ENCODE measurements around the gene VILL.

DNA sequence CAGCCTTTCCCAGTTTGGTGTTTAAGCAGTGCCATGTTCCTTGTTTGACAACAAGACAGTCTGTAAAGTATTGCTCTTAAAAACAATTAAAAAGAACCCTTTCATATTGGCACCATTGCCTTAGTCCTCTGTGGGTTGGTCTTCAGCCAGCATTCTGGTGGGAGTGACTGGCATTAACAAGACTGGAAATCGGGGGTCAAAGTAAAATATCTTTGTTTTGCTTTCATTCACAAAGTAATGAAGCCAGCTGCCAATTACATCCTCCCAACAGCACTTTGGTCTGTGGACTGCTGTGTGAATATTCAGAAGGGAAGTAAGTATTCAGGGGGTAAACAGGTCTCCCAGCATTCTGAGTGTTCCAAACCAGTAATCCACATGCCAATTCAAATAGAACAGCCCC is 8.3 kb upstream of the VILL start:
- TF ChIP-seq, protein P1, sequence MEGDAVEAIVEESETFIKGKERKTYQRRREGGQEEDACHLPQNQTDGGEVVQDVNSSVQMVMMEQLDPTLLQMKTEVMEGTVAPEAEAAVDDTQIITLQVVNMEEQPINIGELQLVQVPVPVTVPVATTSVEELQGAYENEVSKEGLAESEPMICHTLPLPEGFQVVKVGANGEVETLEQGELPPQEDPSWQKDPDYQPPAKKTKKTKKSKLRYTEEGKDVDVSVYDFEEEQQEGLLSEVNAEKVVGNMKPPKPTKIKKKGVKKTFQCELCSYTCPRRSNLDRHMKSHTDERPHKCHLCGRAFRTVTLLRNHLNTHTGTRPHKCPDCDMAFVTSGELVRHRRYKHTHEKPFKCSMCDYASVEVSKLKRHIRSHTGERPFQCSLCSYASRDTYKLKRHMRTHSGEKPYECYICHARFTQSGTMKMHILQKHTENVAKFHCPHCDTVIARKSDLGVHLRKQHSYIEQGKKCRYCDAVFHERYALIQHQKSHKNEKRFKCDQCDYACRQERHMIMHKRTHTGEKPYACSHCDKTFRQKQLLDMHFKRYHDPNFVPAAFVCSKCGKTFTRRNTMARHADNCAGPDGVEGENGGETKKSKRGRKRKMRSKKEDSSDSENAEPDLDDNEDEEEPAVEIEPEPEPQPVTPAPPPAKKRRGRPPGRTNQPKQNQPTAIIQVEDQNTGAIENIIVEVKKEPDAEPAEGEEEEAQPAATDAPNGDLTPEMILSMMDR (IDR thresholded peaks at IDR 0.05; ENCODE audit: low read depth, low read length), result no peak
- TF ChIP-seq EZH2phosphoT487 (IDR thresholded peaks at IDR 0.05; ENCODE audit: low read depth), result no peak

All from OCI-LY3 (cell line).